Measurements from ENCODE around the gene LOC128125822.

LOC128125822 gene

GRCh38 chr6:63554782-63555181, 17.5 kb upstream of the LOC128125822 start:
- DNase-seq (ENCODE audit: low read depth in 2 of 2), result no peak

- DNase-seq (ENCODE audit: low read depth in 2 of 2), result no peak
These were observed 15.9 kb upstream of the LOC128125822 start for GRCh38 chr6:63556369-63556768.

- no peak for DNase-seq (ENCODE audit: low read depth in 2 of 2)
These were observed 14.0 kb upstream of the LOC128125822 start for GRCh38 chr6:63558278-63558677.

GRCh38 chr6:63560801-63561287, 11.4 kb upstream of the LOC128125822 start:
- no peak for DNase-seq (ENCODE audit: low read depth in 2 of 2)

GRCh38 chr6:63561288-63561687, 11.0 kb upstream of the LOC128125822 start:
- no peak for DNase-seq (ENCODE audit: low read depth in 2 of 2)

- no peak for DNase-seq (ENCODE audit: low read depth in 2 of 2)
These were observed 9.0 kb upstream of the LOC128125822 start for GRCh38 chr6:63563235-63563634.

- no peak for DNase-seq (ENCODE audit: low read depth in 2 of 2)
These were observed 7.1 kb upstream of the LOC128125822 start for GRCh38 chr6:63565058-63565726.

GRCh38 chr6:63565727-63566596, 6.3 kb upstream of the LOC128125822 start:
- no peak for DNase-seq (ENCODE audit: low read depth in 2 of 2)

- no peak for DNase-seq (ENCODE audit: low read depth in 2 of 2)
These were observed 4.3 kb upstream of the LOC128125822 start for GRCh38 chr6:63567966-63568365.

- DNase-seq (ENCODE audit: low read depth in 2 of 2), result no peak
These were observed 778 bp upstream of the LOC128125822 start for GRCh38 chr6:63571361-63572043.

- no peak for DNase-seq (ENCODE audit: low read depth in 2 of 2)
These were observed 431 bp downstream of the LOC128125822 start for GRCh38 chr6:63572747-63573075.

GRCh38 chr6:63573076-63573898, 1.0 kb downstream of the LOC128125822 start:
- peak; percentile 51 to 84 for DNase-seq (ENCODE audit: low read depth in 2 of 2)

- DNase-seq (ENCODE audit: low read depth in 2 of 2), result peak in 1 of 2 donors; percentile 74
These were observed 1.7 kb downstream of the LOC128125822 start for GRCh38 chr6:63573899-63574553.

GRCh38 chr6:63574554-63574900, 2.2 kb downstream of the LOC128125822 start:
- DNase-seq (ENCODE audit: low read depth in 2 of 2), result no peak

GRCh38 chr6:63576147-63576772, 4.0 kb downstream of the LOC128125822 start:
- DNase-seq (ENCODE audit: low read depth in 2 of 2), result no peak

- no peak for DNase-seq (ENCODE audit: low read depth in 2 of 2)
These were observed 4.9 kb downstream of the LOC128125822 start for GRCh38 chr6:63576985-63577712.

GRCh38 chr6:63578757-63579156, 6.5 kb downstream of the LOC128125822 start:
- DNase-seq (ENCODE audit: low read depth in 2 of 2), result no peak

- DNase-seq (ENCODE audit: low read depth in 2 of 2), result no peak
These were observed 7.8 kb downstream of the LOC128125822 start for GRCh38 chr6:63579937-63580703.

- no peak for DNase-seq (ENCODE audit: low read depth in 2 of 2)
These were observed 8.4 kb downstream of the LOC128125822 start for GRCh38 chr6:63580704-63580961.

All from dermis microvascular lymphatic vessel endothelial cell (primary cell).